Mucosa of stomach (tissue), 1 donor: Measurements from ENCODE around the gene ZSCAN26.

Experiments used
- H3K27me3 ChIP-seq: one replicate; pipeline ENCODE4 v1.7.0; 2013; ENCODE audit warnings: mild to moderate bottlenecking, low read length; ENCODE audit not compliant: control insufficient read depth, insufficient read depth
- H3K36me3 ChIP-seq: one replicate; pipeline ENCODE4 v1.7.0; 2013; ENCODE audit warnings: low read length; ENCODE audit not compliant: control insufficient read depth, insufficient read depth
- H3K4me1 ChIP-seq: one replicate; pipeline ENCODE4 v1.7.0; 2013; ENCODE audit warnings: mild to moderate bottlenecking, low read length; ENCODE audit not compliant: control insufficient read depth, insufficient read depth
- H3K4me3 ChIP-seq: one replicate; pipeline ENCODE4 v1.7.0; 2013; ENCODE audit warnings: low read length
- H3K9ac ChIP-seq: one replicate; pipeline ENCODE4 v1.7.0; 2013; ENCODE audit warnings: mild to moderate bottlenecking, low read length, moderate library complexity
- H3K9me3 ChIP-seq: one replicate; pipeline ENCODE4 v1.7.0; 2013; ENCODE audit warnings: mild to moderate bottlenecking, low read length, moderate library complexity; ENCODE audit not compliant: control insufficient read depth
- donor health status: Pancreatic carcinoma.

Gene ZSCAN26

GRCh38 chr6:28266962-28267694 is at the start of gene ZSCAN26:
ZSCAN26 (plus strand) TSS chr6:28267143; CDS start chr6:28271920, 4,777 bp downstream.
- H3K4me1 ChIP-seq, result peaks cover 8% of the 10 kb centered on the region
- H3K27me3 ChIP-seq, result no peaks in the 10 kb centered on the region
- peak within 1 kb of the TSS; percentile 75 for H3K9ac ChIP-seq
- H3K4me3 ChIP-seq, result peak within 1 kb of the TSS; percentile 93
- H3K36me3 ChIP-seq, result no peaks in the 10 kb centered on the region
- H3K9me3 ChIP-seq, result no peaks in the 10 kb centered on the region

- Histone ChIP-seq H3K27me3 (peaks cover 57% of the 10 kb centered on the region), H3K9me3 (no peaks in the 10 kb centered on the region), H3K4me1 (peaks cover 6% of the 10 kb centered on the region), H3K4me3 (no peak overlapping the region), H3K9ac (no peak overlapping the region), H3K36me3 (no peaks in the 10 kb centered on the region)
Measured at GRCh38 chr6:28217890-28218289, 49.1 kb upstream of the ZSCAN26 start.

GRCh38 chr6:28218312-28219248 is 48.4 kb upstream of the ZSCAN26 start:
- H3K9me3 ChIP-seq, result no peaks in the 10 kb centered on the region
- peak overlapping the region; percentile 81 for H3K4me3 ChIP-seq
- H3K27me3 ChIP-seq, result peaks cover 50% of the 10 kb centered on the region
- H3K36me3 ChIP-seq, result no peaks in the 10 kb centered on the region
- H3K4me1 ChIP-seq, result peaks cover 5% of the 10 kb centered on the region
- peak overlapping the region; percentile 62 for H3K9ac ChIP-seq

- Histone ChIP-seq H3K4me3 (no peak overlapping the region), H3K9ac (no peak overlapping the region), H3K36me3 (no peaks in the 10 kb centered on the region), H3K4me1 (peaks cover 9% of the 10 kb centered on the region), H3K27me3 (peaks cover 37% of the 10 kb centered on the region), H3K9me3 (no peaks in the 10 kb centered on the region)
Measured at GRCh38 chr6:28220257-28221133, 46.4 kb upstream of the ZSCAN26 start.

- peaks cover 17% of the 10 kb centered on the region for H3K27me3 ChIP-seq
- H3K9ac ChIP-seq, result peak overlapping the region; percentile 68
- no peaks in the 10 kb centered on the region for H3K9me3 ChIP-seq
- peak overlapping the region; percentile 64 for H3K4me3 ChIP-seq
- peaks cover 5% of the 10 kb centered on the region for H3K4me1 ChIP-seq
- peaks cover 8% of the 10 kb centered on the region for H3K36me3 ChIP-seq
Measured at GRCh38 chr6:28224131-28225055, 42.5 kb upstream of the ZSCAN26 start.

GRCh38 chr6:28225056-28225834 is 41.7 kb upstream of the ZSCAN26 start, which contains the start of gene ZSCAN9:
ZSCAN9 (plus strand) TSS chr6:28225275; CDS start chr6:28227085, 1,810 bp downstream.
- peak within 1 kb of the TSS; percentile 64 for H3K4me3 ChIP-seq
- peaks cover 9% of the 10 kb centered on the region for H3K36me3 ChIP-seq
- H3K4me1 ChIP-seq, result peaks cover 3% of the 10 kb centered on the region
- H3K27me3 ChIP-seq, result peaks cover 15% of the 10 kb centered on the region
- peak within 1 kb of the TSS; percentile 68 for H3K9ac ChIP-seq
- no peaks in the 10 kb centered on the region for H3K9me3 ChIP-seq

GRCh38 chr6:28226460-28226859 is 40.5 kb upstream of the ZSCAN26 start:
- H3K36me3 ChIP-seq, result peaks cover 9% of the 10 kb centered on the region
- peaks cover 3% of the 10 kb centered on the region for H3K4me1 ChIP-seq
- no peaks in the 10 kb centered on the region for H3K9me3 ChIP-seq
- H3K27me3 ChIP-seq, result peaks cover 5% of the 10 kb centered on the region
- no peak overlapping the region for H3K4me3 ChIP-seq
- no peak overlapping the region for H3K9ac ChIP-seq

- no peaks in the 10 kb centered on the region for H3K9me3 ChIP-seq
- peaks cover 9% of the 10 kb centered on the region for H3K36me3 ChIP-seq
- no peaks in the 10 kb centered on the region for H3K27me3 ChIP-seq
- no peak overlapping the region for H3K9ac ChIP-seq
- H3K4me3 ChIP-seq, result no peak overlapping the region
- H3K4me1 ChIP-seq, result no peaks in the 10 kb centered on the region
Measured at GRCh38 chr6:28232785-28233184, 34.2 kb upstream of the ZSCAN26 start.

- H3K9me3 ChIP-seq, result no peaks in the 10 kb centered on the region
- H3K9ac ChIP-seq, result no peak overlapping the region
- no peaks in the 10 kb centered on the region for H3K27me3 ChIP-seq
- peaks cover 6% of the 10 kb centered on the region for H3K36me3 ChIP-seq
- no peak overlapping the region for H3K4me3 ChIP-seq
- H3K4me1 ChIP-seq, result no peaks in the 10 kb centered on the region
Measured at GRCh38 chr6:28235912-28236452, 31.0 kb upstream of the ZSCAN26 start.

- H3K27me3 ChIP-seq, result no peaks in the 10 kb centered on the region
- no peaks in the 10 kb centered on the region for H3K9me3 ChIP-seq
- no peak overlapping the region for H3K9ac ChIP-seq
- H3K4me1 ChIP-seq, result no peaks in the 10 kb centered on the region
- H3K36me3 ChIP-seq, result no peaks in the 10 kb centered on the region
- no peak overlapping the region for H3K4me3 ChIP-seq
Measured at GRCh38 chr6:28239636-28240035, 27.3 kb upstream of the ZSCAN26 start.
